ENCODE measurements around the gene SUMO3. TPM values are rescaled to one million over a fixed set of nuclear protein-coding genes. Genes with fewer than 3 reads are reported as not detected.

SUMO3 gene
- total and polyA plus RNA-seq, 2 experiments from 2014 or later: 90.8 to 103 TPM

DNA sequence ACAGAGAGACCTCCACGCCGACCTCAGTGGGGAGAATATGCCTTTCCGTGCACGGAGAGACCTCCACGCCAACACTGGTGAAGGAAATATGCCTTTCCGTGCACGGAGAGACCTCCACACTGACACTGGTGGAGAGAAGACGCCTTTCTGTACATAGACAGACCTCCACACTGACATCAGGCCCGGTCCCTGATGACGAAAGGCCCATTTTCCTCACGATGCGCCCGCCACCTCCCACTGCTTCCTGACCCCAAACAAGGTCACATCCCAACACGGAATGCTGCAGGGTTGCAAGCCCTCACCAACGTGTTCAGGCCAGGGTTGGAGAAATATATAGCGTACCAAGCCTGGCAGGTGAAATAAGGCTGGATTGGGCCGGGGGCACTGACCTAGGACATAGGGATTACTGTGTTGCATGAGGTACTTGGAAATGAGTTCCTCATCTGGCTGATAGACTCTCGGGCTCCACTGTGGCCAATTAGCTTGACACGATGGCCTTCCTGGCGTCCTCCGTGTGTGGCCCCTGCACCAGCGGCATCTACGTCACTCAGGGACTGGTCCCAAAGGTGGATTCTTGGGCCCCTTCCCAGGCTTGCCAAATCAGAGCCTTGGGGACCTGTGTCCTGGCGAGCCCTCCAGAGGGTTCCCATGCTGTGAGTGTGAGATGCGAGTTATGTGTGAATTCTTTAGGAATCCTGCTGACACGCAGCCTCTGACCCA, 16.5 kb upstream of the SUMO3 start:
- Histone ChIP-seq H3K36me3 (ENCODE audit: insufficient read depth) (no peaks in the 10 kb centered on the region), H2AFZ (no peak overlapping the region), H3K4me2 (no peak overlapping the region), H3K79me2 (replicated peaks; ENCODE audit: insufficient read depth) (no peaks in the 10 kb centered on the region), H3K27ac (ENCODE audit: low read depth) (no peak overlapping the region), H4K20me1 (replicated peaks; ENCODE audit: insufficient read depth) (no peaks in the 10 kb centered on the region), H3F3A (replicated peaks; ENCODE audit: low read depth) (no peaks in the 10 kb centered on the region), H3K4me1 (ENCODE audit: insufficient read depth) (no peaks in the 10 kb centered on the region), H3K9me2 (ENCODE audit: insufficient read depth) (no peaks in the 10 kb centered on the region), H3K4me3 (no peak overlapping the region), H3K27me3 (ENCODE audit: insufficient read depth) (no peaks in the 10 kb centered on the region)
- TF ChIP-seq POLR2AphosphoS5 (IDR thresholded peaks at IDR 0.05; ENCODE audit: low read depth) (no peak), CREB1 (CRISPR knock-in tag; IDR thresholded peaks at IDR 0.05; ENCODE audit: low read depth) (no peak), JUNB (IDR thresholded peaks at IDR 0.05; ENCODE audit: unreplicated experiment) (no peak), STAT1 (IDR thresholded peaks at IDR 0.05; ENCODE audit: unreplicated experiment) (no peak), EZH2phosphoT487 (IDR thresholded peaks at IDR 0.05; ENCODE audit: unreplicated experiment) (no peak), NANOG (IDR thresholded peaks at IDR 0.05; ENCODE audit: borderline replicate concordance) (no peak), CTCF (conservative IDR thresholded peaks at IDR 0.05; ENCODE audit: low read depth in 2 of 2) (no peak)
- TF ChIP-seq, protein P1, sequence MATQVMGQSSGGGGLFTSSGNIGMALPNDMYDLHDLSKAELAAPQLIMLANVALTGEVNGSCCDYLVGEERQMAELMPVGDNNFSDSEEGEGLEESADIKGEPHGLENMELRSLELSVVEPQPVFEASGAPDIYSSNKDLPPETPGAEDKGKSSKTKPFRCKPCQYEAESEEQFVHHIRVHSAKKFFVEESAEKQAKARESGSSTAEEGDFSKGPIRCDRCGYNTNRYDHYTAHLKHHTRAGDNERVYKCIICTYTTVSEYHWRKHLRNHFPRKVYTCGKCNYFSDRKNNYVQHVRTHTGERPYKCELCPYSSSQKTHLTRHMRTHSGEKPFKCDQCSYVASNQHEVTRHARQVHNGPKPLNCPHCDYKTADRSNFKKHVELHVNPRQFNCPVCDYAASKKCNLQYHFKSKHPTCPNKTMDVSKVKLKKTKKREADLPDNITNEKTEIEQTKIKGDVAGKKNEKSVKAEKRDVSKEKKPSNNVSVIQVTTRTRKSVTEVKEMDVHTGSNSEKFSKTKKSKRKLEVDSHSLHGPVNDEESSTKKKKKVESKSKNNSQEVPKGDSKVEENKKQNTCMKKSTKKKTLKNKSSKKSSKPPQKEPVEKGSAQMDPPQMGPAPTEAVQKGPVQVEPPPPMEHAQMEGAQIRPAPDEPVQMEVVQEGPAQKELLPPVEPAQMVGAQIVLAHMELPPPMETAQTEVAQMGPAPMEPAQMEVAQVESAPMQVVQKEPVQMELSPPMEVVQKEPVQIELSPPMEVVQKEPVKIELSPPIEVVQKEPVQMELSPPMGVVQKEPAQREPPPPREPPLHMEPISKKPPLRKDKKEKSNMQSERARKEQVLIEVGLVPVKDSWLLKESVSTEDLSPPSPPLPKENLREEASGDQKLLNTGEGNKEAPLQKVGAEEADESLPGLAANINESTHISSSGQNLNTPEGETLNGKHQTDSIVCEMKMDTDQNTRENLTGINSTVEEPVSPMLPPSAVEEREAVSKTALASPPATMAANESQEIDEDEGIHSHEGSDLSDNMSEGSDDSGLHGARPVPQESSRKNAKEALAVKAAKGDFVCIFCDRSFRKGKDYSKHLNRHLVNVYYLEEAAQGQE (IDR thresholded peaks at IDR 0.05; ENCODE audit: unreplicated experiment): no peak
- TF ChIP-seq, protein P2, sequence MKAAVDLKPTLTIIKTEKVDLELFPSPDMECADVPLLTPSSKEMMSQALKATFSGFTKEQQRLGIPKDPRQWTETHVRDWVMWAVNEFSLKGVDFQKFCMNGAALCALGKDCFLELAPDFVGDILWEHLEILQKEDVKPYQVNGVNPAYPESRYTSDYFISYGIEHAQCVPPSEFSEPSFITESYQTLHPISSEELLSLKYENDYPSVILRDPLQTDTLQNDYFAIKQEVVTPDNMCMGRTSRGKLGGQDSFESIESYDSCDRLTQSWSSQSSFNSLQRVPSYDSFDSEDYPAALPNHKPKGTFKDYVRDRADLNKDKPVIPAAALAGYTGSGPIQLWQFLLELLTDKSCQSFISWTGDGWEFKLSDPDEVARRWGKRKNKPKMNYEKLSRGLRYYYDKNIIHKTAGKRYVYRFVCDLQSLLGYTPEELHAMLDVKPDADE (IDR thresholded peaks at IDR 0.05): no peak
- no peak overlapping the region for H3K27ac Mint-ChIP-seq
- no peak overlapping the region for H3K4me3 Mint-ChIP-seq
- H3K9me3 Mint-ChIP-seq: 0 out of 3 replicates have a peak, but pooled peaks cover 7% of the 10 kb centered on the region
- DNase-seq (ENCODE audit: low spot score) (no peak), ATAC-seq (no peak)
- H3K36me3 Mint-ChIP-seq (ENCODE audit: low read depth): no peaks in the 10 kb centered on the region
- peaks cover 6% of the 10 kb centered on the region for H3K27me3 Mint-ChIP-seq (ENCODE audit: insufficient read depth, low read depth, poor library complexity)
- H3K4me1 Mint-ChIP-seq: peaks cover 4% of the 10 kb centered on the region
